ENCODE data around the gene C14orf119.
A peak's percentile ranks its signal among the peaks of the same experiment; 100 is the strongest.

C14orf119 gene

GRCh38 chr14:23060536-23061260, 34.6 kb upstream of the C14orf119 start:
- DNase-seq (ENCODE audit: low spot score): no peak

DNA sequence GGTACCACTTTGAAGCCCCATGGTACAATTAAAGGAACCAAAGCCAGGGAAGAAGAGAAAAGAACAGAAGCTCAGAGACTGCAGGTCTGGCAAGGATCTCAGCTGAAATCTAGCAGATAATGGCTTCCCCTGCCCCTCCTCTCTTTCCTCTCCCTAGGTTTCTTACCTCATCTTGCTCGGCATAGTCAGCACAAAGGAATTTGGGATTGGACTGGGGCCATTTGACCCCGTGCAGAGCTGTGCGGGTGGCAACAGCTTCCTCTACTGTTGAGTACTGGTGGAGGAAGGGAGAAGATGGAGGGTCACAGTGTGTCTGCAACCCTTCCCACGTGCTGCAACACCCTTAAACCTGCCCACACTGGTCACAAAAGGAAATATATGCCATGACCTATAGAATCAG, 33.3 kb upstream of the C14orf119 start:
- peak; percentile 82 for DNase-seq (ENCODE audit: low spot score)

DNA sequence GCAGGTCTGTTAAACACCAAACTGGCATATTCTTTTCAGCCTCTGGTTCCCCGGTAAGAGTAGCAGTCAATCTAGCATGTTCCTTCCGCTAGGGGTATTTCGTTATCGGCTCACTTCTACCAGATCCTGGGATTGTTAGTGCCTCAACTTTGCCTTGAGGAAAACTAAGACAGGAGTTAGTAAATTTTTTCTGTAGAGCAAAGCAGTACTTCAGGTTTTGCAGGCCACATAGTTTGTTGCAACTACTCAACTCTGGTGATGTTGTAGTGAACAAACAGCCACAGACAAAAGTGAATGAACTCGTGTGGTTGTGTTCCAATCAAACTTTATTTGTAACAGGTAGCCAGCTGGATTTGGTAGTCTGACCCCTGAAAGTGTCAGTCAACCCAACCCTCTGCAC, 31.7 kb upstream of the C14orf119 start:
- DNase-seq (ENCODE audit: low spot score): no peak

DNA sequence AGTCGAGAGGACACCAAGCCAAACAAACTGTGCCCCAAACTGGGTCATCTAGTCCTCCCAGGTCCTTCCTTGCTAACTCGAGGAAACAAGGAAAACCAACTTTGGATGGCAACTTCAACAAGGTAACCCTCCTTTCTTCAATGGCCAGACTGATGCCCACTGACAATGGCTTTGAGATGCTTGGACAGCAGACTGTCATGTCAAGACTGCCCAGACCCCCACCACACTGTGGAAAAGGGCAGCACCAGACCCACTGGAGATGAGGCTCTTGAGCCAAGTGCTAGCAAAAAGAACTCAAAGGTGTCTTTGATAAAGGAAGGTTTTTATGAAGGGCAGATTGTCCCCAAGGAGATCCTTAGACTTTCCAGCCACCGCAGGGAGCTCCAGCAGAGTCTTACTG, 28.9 kb upstream of the C14orf119 start:
- DNase-seq (ENCODE audit: low spot score): no peak

DNA sequence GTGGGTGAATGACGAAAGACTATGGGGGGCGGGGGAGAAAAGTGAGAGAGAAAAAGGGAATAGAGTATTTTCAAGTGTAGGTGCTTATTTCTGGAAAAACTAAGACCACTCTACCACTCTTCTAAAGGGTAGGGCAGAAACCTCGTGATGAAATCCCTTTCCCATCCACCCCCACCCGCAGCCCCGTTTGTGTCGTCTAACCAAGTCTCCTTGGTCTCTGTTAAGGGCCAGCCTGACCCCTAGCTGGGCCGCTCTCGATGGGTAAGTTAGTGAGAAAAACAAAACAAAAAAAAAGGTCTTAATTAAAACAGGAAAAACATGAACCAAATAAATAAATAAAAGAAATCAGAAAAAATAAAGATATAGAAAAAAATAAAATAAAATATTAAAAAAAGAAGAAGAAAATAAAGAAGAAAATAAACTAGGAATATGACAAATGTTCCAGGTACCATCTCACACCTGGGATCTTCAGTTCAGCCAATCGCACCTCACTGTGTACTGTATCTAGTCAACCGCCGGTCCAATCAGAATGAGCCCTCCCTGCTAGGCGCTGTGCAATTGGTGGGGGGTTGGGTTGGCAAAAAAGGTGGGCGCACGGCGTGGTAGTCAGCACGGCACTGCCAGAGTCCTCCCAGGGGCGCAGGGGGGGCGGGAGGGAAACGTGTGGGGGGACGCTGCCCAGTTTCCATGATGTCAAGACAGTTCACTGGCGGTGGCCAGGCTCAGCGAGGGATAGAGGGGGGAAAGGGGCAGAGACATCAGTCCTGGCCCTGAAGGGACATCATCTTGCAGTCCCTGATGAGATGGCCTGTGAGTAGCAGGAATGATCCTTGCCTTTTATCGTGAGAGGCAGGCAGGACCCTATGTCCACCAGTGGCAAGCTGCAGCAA, 28.2 kb upstream of the C14orf119 start:
- no peak for DNase-seq (ENCODE audit: low spot score)

- DNase-seq (ENCODE audit: low spot score): no peak
Observed at GRCh38 chr14:23067847-23068788, 27.2 kb upstream of the C14orf119 start.

- DNase-seq (ENCODE audit: low spot score): peak; percentile 86
Observed at GRCh38 chr14:23068789-23069412, 26.4 kb upstream of the C14orf119 start.

GRCh38 chr14:23069413-23069806, 25.9 kb upstream of the C14orf119 start:
- no peak for DNase-seq (ENCODE audit: low spot score)

DNA sequence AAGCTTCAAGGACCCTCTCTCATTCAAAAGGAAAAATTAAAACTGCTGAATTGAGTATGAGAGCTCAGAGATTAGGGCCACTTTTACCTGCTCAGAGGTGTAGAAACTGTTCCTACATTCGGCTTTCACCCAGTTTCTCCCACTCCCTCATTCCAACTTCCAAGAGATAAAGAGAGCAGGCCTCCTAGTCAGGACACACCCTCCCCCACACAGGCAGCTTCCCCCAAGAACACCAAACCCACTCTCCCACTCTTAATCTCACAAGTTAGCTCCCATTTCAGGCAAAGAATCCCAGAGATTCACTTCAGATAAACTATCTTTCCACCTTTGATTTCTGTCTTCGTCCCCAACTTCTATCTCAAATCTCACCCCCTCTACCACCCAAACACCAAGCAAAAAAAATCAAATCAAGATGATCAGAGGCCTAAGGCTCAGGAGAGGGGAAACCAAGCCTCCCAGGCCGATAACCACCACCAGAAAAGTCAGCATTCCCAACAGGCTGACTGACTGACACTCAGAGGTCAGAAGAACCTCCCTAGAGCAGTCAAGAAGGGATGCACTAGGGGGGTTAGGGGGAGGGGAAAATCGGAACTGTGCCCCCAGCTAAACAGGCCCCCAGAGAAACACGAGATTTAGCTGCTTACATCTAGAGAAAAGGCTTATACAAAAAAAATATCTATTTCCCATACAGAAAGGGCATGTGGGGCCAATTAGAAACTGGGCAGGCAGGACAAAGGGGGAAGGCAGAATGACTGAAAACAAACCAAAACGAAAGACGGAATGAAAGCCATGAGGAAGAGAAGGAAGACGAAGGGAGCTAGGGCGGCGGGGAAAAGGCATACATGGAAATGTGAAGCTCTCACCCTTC, 24.8 kb upstream of the C14orf119 start:
- DNase-seq (ENCODE audit: low spot score): no peak

DNA sequence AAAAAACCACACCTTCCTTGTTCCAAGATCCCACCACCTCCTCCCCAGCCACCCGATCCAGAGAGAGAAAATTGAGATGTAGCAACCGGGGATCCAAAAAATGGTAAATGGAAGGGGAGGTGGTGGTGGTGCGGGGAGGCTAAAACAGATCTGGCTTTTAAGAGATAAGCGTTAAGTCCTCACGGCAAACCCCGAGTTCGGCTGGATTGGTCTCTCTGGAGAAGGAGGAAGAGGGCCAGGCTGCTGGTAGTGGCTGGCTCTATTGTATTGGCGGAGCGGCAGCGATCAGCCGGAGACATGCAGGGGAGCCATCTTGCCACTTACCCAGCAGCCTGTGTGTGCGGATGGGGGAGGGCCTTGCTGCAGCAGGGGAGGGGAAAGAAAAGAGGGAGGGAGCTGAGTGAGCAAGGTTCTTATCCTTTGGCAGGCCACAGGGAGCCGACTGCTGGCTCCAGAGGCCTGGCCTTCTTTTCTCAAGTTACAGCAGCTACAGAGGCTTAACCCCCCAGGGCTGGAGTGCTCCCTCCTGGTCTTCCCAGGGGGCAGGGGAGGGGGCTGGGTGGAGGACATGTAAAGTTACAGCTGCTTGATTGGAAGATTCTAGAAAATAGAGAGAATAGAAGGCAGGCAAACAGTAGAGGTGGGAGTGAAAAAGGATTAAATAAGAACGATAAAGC, 23.9 kb upstream of the C14orf119 start:
- peak; percentile 81 for DNase-seq (ENCODE audit: low spot score)

GRCh38 chr14:23071921-23072539, 23.3 kb upstream of the C14orf119 start:
- no peak for DNase-seq (ENCODE audit: low spot score)

- DNase-seq (ENCODE audit: low spot score): no peak
Observed at GRCh38 chr14:23074906-23075305, 20.4 kb upstream of the C14orf119 start.

GRCh38 chr14:23076785-23077408, 18.4 kb upstream of the C14orf119 start:
- no peak for DNase-seq (ENCODE audit: low spot score)

- DNase-seq (ENCODE audit: low spot score): no peak
Observed at GRCh38 chr14:23077962-23078361, 17.3 kb upstream of the C14orf119 start.

DNA sequence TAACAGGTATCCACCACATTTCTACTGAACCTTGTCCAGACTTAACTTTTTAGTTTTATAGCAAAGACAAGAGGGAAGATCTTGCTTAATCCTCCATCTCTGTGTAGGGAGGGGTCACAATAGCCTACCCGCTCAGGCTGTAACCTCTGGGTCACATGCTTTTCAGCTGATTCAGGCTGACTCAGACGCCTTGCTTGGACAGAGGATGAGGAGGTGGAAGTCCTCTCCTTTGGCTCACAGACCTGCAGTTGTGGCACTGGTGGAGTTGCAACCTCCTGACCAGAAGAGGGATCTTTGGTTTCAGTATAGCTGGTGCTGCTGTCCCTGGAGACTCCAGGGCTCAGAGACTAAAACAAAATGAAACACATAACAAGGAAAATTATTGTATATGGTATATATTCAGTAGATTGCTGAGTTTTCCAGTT, 16.6 kb upstream of the C14orf119 start:
- no peak for DNase-seq (ENCODE audit: low spot score)

- DNase-seq (ENCODE audit: low spot score): no peak
Observed at GRCh38 chr14:23079716-23080115, 15.6 kb upstream of the C14orf119 start.

GRCh38 chr14:23080474-23080873, 14.8 kb upstream of the C14orf119 start:
- DNase-seq (ENCODE audit: low spot score): no peak

- no peak for DNase-seq (ENCODE audit: low spot score)
Observed at GRCh38 chr14:23085458-23085857, 9.8 kb upstream of the C14orf119 start.

- no peak for DNase-seq (ENCODE audit: low spot score)
Observed at GRCh38 chr14:23086565-23086964, 8.7 kb upstream of the C14orf119 start.

All from HuH-7.5 (cell line).